LNCaP clone FGC (cell line): Measurements from ENCODE around the gene FYTTD1.

Source experiments
- DNase-seq: peaks from one replicate; pipeline ENCODE4 v3.0.0-alpha.2; 2011; ENCODE audit warnings: low read depth
- H3K4me3 ChIP-seq: 2 replicates; pipeline ENCODE4 v1.5.1; 2011; ENCODE audit warnings: mild to moderate bottlenecking, low read depth, low read length, control low read depth
- CTCF ChIP-seq: IDR thresholded peaks from 2 replicates; pipeline ENCODE4 v1.5.1; 2012; ENCODE audit warnings: mild to moderate bottlenecking; ENCODE audit not compliant: control insufficient read depth, insufficient read depth; ENCODE audit errors: extremely low read depth

FYTTD1 gene

GRCh38 chr3:197811343-197811742 lies 61.7 kb downstream of the FYTTD1 start:
- no peak for TF ChIP-seq CTCF
- H3K4me3 ChIP-seq: no peak overlapping the region
- DNase-seq: no peak

GRCh38 chr3:197814372-197814771 lies 64.7 kb downstream of the FYTTD1 start:
- DNase-seq: no peak
- no peak overlapping the region for H3K4me3 ChIP-seq
- TF ChIP-seq CTCF: no peak

- H3K4me3 ChIP-seq: no peak overlapping the region
- DNase-seq: no peak
- no peak for TF ChIP-seq CTCF
Observed at GRCh38 chr3:197820550-197821335, 71.1 kb downstream of the FYTTD1 start.

GRCh38 chr3:197829397-197830045 lies 79.8 kb downstream of the FYTTD1 start:
- no peak overlapping the region for H3K4me3 ChIP-seq
- no peak for DNase-seq
- TF ChIP-seq CTCF: no peak

GRCh38 chr3:197830308-197830966 lies 80.8 kb downstream of the FYTTD1 start:
- no peak overlapping the region for H3K4me3 ChIP-seq
- DNase-seq: no peak
- no peak for TF ChIP-seq CTCF

GRCh38 chr3:197830967-197831313 lies 81.3 kb downstream of the FYTTD1 start:
- DNase-seq: no peak
- no peak for TF ChIP-seq CTCF
- H3K4me3 ChIP-seq: no peak overlapping the region
